ENCODE results near the gene RSKR. TPM values are rescaled to one million over a fixed set of nuclear protein-coding genes. Genes with fewer than 3 reads are reported as not detected.

RSKR gene
- total and polyA plus RNA-seq, 9 of the 15 experiments (the other 6 are each of a cell fraction or from before 2014, with no cell fraction given), result 1.4 to 42.3 (median 16.2) TPM

DNA sequence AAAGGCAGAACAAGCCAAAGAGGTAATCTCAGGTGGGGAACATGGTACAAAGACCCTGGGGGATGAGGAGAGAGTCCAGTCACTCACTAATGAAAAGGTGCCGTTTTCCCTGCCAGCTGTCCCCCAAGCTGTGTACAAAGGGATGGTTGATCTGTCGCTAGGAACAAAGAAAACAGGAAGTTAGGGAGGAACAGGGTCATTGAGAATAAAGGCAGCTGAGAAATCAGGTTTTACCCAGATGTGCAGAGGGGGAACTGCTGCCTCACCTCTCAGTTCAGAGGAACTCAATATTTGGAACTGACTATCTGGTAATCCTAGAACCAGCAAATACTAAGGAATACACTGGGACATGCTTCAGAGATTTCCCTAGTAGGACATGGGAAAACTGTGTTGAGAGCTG, 1.5 kb downstream of the RSKR start:
- DNase-seq (ENCODE audit: extremely low read depth in 1 of 4, low spot score in 3 of 4) (no peak), ATAC-seq (no peak), FAIRE-seq (no peak)
- TF ChIP-seq MCM5 (IDR thresholded peaks at IDR 0.05; ENCODE audit: low read depth) (no peak), ETS2 (tag; IDR thresholded peaks at IDR 0.05; ENCODE audit: borderline replicate concordance, poor library complexity, severe bottlenecking) (no peak), PCBP2 (IDR thresholded peaks at IDR 0.05; ENCODE audit: low read depth, low read length, poor library complexity, severe bottlenecking) (no peak), RAD21 (CRISPR knock-in tag; conservative IDR thresholded peaks at IDR 0.05 in 1 of 2, IDR thresholded peaks at IDR 0.05 in 1 of 2) (no peak)
- TF ChIP-seq, protein P1, sequence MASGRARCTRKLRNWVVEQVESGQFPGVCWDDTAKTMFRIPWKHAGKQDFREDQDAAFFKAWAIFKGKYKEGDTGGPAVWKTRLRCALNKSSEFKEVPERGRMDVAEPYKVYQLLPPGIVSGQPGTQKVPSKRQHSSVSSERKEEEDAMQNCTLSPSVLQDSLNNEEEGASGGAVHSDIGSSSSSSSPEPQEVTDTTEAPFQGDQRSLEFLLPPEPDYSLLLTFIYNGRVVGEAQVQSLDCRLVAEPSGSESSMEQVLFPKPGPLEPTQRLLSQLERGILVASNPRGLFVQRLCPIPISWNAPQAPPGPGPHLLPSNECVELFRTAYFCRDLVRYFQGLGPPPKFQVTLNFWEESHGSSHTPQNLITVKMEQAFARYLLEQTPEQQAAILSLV (tag; IDR thresholded peaks at IDR 0.05), result no peak
- TF ChIP-seq, protein P2, sequence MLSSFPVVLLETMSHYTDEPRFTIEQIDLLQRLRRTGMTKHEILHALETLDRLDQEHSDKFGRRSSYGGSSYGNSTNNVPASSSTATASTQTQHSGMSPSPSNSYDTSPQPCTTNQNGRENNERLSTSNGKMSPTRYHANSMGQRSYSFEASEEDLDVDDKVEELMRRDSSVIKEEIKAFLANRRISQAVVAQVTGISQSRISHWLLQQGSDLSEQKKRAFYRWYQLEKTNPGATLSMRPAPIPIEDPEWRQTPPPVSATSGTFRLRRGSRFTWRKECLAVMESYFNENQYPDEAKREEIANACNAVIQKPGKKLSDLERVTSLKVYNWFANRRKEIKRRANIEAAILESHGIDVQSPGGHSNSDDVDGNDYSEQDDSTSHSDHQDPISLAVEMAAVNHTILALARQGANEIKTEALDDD (IDR thresholded peaks at IDR 0.05), result no peak
- intact Hi-C loops (cut with micrococcal nuclease), result loop anchor here (2.0 kb wide), 1 partner anchor 118 kb away; no protein-coding TSS in a partner anchor
- POLR2A ChIA-PET, result interaction anchor here (0.7 to 4.4 kb wide), 9 partner anchors 8 to 216 kb away, joined by 3 to 25 read pairs (median 4); partner anchors contain the start of genes ALDOC, SDF2 and SUPT6H
- CTCF ChIA-PET (ENCODE audit: low intra/inter-chr PET ratio), result interaction anchor here (1.9 kb wide), 1 partner anchor 118 kb away, joined by 16 read pairs; no protein-coding TSS in a partner anchor
- Histone ChIP-seq H3K4me3 (no peak overlapping the region), H3K79me2 (ENCODE audit: control insufficient read depth, insufficient read depth, low read length) (no peaks in the 10 kb centered on the region), H3K36me3 (ENCODE audit: control insufficient read depth, insufficient read depth, low read length) (peaks cover 91% of the 10 kb centered on the region), H3K9me1 (ENCODE audit: control insufficient read depth, insufficient read depth, low read length) (no peaks in the 10 kb centered on the region), H3K27me3 (ENCODE audit: control insufficient read depth in 2 of 2, insufficient read depth in 2 of 2, low read length in 2 of 2) (no peaks in the 10 kb centered on the region), H3K9ac (ENCODE audit: insufficient read depth in 1 of 2, low read depth in 2 of 2, low read length in 2 of 2) (no peak overlapping the region), H3K4me2 (ENCODE audit: insufficient read depth, low read length) (no peak overlapping the region), H3K27ac (ENCODE audit: extremely low read depth, low read depth, low read length) (no peak overlapping the region), H3K4me1 (replicated peaks in 1 of 2; ENCODE audit: control insufficient read depth in 2 of 2, insufficient read depth in 2 of 2, low read length in 2 of 2) (no peaks in the 10 kb centered on the region), H4K20me1 (replicated peaks; ENCODE audit: control insufficient read depth, insufficient read depth, low read length) (0 out of 2 replicates have a peak, but pooled peaks cover 8% of the 10 kb centered on the region), H3K9me3 (replicated peaks; ENCODE audit: control insufficient read depth, insufficient read depth, low read depth, low read length) (no peaks in the 10 kb centered on the region), H2AFZ (ENCODE audit: low read depth, low read length) (no peak overlapping the region)
- 85% methylated on average over 2 of the region's 2 CpGs for WGBS (ENCODE audit: insufficient coverage, low coverage, missing lambda C conversion rate)
- in situ Hi-C loops (cut with MboI), result no loop called here
- no TSS peak for BruUV-seq (replicated peaks)

Measured in K562 (cell line).